Measurements from ENCODE around the gene PLEKHB2.
"Not testable (repeated sequence)": the region's sequence is repeated elsewhere in the genome, so short reads cannot be mapped to it uniquely, and the experiment has no call there.

Gene PLEKHB2
- 414 to 771 (median 607) reads per million in 17 experiments for total RNA-seq

GRCh38 chr2:131105156-131105949 lies at the start of gene PLEKHB2:
TSS of gene PLEKHB2 (plus strand) at chr2:131105336. CDS start at chr2:131120942, 15,606 bp downstream.
- DNase-seq = peak; percentile 95 to 98 (median 97)

GRCh38 chr2:131056204-131056931 lies 48.8 kb upstream of the PLEKHB2 start:
- no peak for DNase-seq

- DNase-seq = no peak
Observed at GRCh38 chr2:131056932-131057287, 48.2 kb upstream of the PLEKHB2 start.

GRCh38 chr2:131058214-131058843 lies 46.8 kb upstream of the PLEKHB2 start:
- no peak for DNase-seq

GRCh38 chr2:131058920-131059319 lies 46.2 kb upstream of the PLEKHB2 start:
- DNase-seq = no peak

- DNase-seq = no peak
Observed at GRCh38 chr2:131063501-131064283, 41.4 kb upstream of the PLEKHB2 start.

GRCh38 chr2:131064589-131065512 lies 40.3 kb upstream of the PLEKHB2 start:
- DNase-seq = no peak

GRCh38 chr2:131067465-131068125 lies 37.5 kb upstream of the PLEKHB2 start:
- no peak for DNase-seq

GRCh38 chr2:131068172-131068571 lies 37.0 kb upstream of the PLEKHB2 start:
- DNase-seq = not testable (repeated sequence)

GRCh38 chr2:131075578-131075977 lies 29.6 kb upstream of the PLEKHB2 start:
- DNase-seq = not testable (repeated sequence)

GRCh38 chr2:131076707-131077106 lies 28.4 kb upstream of the PLEKHB2 start:
- DNase-seq = no peak

- peak in 3 of 4 experiments; percentile 4 to 12 (median 9) for DNase-seq
Observed at GRCh38 chr2:131077182-131077846, 27.8 kb upstream of the PLEKHB2 start.

GRCh38 chr2:131077966-131078365 lies 27.2 kb upstream of the PLEKHB2 start:
- no peak for DNase-seq

GRCh38 chr2:131079931-131080330 lies 25.2 kb upstream of the PLEKHB2 start:
- not testable (repeated sequence) for DNase-seq

GRCh38 chr2:131081190-131081589 lies 23.9 kb upstream of the PLEKHB2 start:
- no peak for DNase-seq

GRCh38 chr2:131085646-131086045 lies 19.5 kb upstream of the PLEKHB2 start:
- DNase-seq = no peak

GRCh38 chr2:131092458-131093005 lies 12.6 kb upstream of the PLEKHB2 start:
- DNase-seq = no peak

- peak; percentile 95 to 98 (median 96) for DNase-seq
Observed at GRCh38 chr2:131093006-131093695, 12.0 kb upstream of the PLEKHB2 start, which contains the start of gene FAM168B. TSS of gene FAM168B (minus strand) at chr2:131093460. CDS start at chr2:131082646, 10,814 bp downstream.

Data from suppressor macrophage (primary cell).